Karpas-422 (cell line): Measurements from ENCODE around the gene CNPPD1. TPM values are rescaled to one million over a fixed set of nuclear protein-coding genes. Genes with fewer than 3 reads are reported as not detected.
A peak's percentile ranks its signal among the peaks of the same experiment; 100 is the strongest.

Source experiments
- DNase-seq: peaks from one replicate; pipeline ENCODE4 v3.0.0-alpha.2; 2015
- H2AFZ ChIP-seq: fragments of 200-600 bp; sonication (generic); 2 replicates; pipeline ENCODE4 v1.6.1; 2014; ENCODE audit warnings: antibody characterized with exemption, low read length, mixed read lengths
- H3K27ac ChIP-seq: fragments of 200-600 bp; sonication (generic); 2 replicates; pipeline ENCODE4 v1.5.1; 2014; ENCODE audit warnings: mild to moderate bottlenecking, low read length, moderate library complexity
- H3K27me3 ChIP-seq: fragments of 200-600 bp; sonication (generic); 2 replicates; pipeline ENCODE4 v1.6.1; 2014; ENCODE audit warnings: low read length, mixed read lengths
- H3K36me3 ChIP-seq: fragments of 200-600 bp; sonication (generic); 2 replicates; pipeline ENCODE4 v1.6.1; 2014; ENCODE audit warnings: low read length, mixed read lengths; ENCODE audit not compliant: insufficient read depth
- H3K4me1 ChIP-seq: fragments of 200-600 bp; sonication (generic); 2 replicates; pipeline ENCODE4 v1.6.1; 2014; ENCODE audit warnings: mild to moderate bottlenecking, low read length, mixed read lengths
- H3K4me2 ChIP-seq: fragments of 200-600 bp; sonication (generic); 2 replicates; pipeline ENCODE4 v1.6.1; 2014; ENCODE audit warnings: low read length, low read depth, mild to moderate bottlenecking; ENCODE audit not compliant: poor library complexity, severe bottlenecking
- H3K4me3 ChIP-seq: fragments of 200-600 bp; sonication (generic); 2 replicates; pipeline ENCODE4 v1.5.1; 2014; ENCODE audit warnings: mild to moderate bottlenecking, antibody characterized with exemption, low read length, mixed read lengths
- H3K79me2 ChIP-seq: fragments of 200-600 bp; sonication (generic); 2 replicates; pipeline ENCODE4 v1.6.1; 2014; ENCODE audit warnings: mild to moderate bottlenecking, low read length, mixed read lengths
- H3K9ac ChIP-seq: fragments of 200-600 bp; sonication (generic); 2 replicates; pipeline ENCODE4 v1.6.0; 2014; ENCODE audit warnings: low read length
- H3K9me2 ChIP-seq: fragments of 200-600 bp; sonication (generic), shearing (Covaris generic); replicated peaks from 2 replicates; pipeline ENCODE4 v1.6.0; 2014; ENCODE audit warnings: mild to moderate bottlenecking, low read length, moderate library complexity; ENCODE audit not compliant: insufficient read depth
- H3K9me3 ChIP-seq: fragments of 300-700, 200-600 bp; sonication (generic); 2 replicates; pipeline ENCODE4 v1.6.1; 2014; ENCODE audit warnings: low read length, mixed read lengths
- H4K20me1 ChIP-seq: fragments of 200-600 bp; sonication (generic); 2 replicates; pipeline ENCODE4 v1.6.1; 2014; ENCODE audit warnings: mild to moderate bottlenecking, antibody characterized with exemption, low read length, low read depth; ENCODE audit not compliant: insufficient read depth
- total RNA-seq: library from RNA; depleted of rRNA; stranded (reverse); fragments of >200 nt; shearing (Covaris generic); gene quantifications from 2 replicates; pipeline ENCODE4 v1.2.3, GENCODE V29; 2014; ENCODE audit warnings: low replicate concordance; rRNA removed

Gene CNPPD1
- 38.7 and 64.8 TPM in 2 replicates for total RNA-seq

- Histone ChIP-seq H3K4me3 (peak within 1 kb of the TSS; percentile 81), H3K4me2 (peak within 1 kb of the TSS; percentile 92)
- DNase-seq: peak; percentile 94
These were observed at the start of gene CNPPD1 for GRCh38 chr2:219176818-219177551. Gene CNPPD1 (minus strand): TSS chr2:219176925. CDS start chr2:219176828, 97 bp downstream.

GRCh38 chr2:219225350-219225749 lies 48.6 kb upstream of the CNPPD1 start:
- H3K27ac ChIP-seq: no peak overlapping the region
- peaks cover 12% of the 10 kb centered on the region for H3K4me1 ChIP-seq
- H3K9me2 ChIP-seq: no peaks in the 10 kb centered on the region
- H4K20me1 ChIP-seq: no peaks in the 10 kb centered on the region
- no peak overlapping the region for H3K4me2 ChIP-seq
- no peak overlapping the region for H2AFZ ChIP-seq
- H3K9me3 ChIP-seq: no peaks in the 10 kb centered on the region
- peaks cover 34% of the 10 kb centered on the region for H3K79me2 ChIP-seq
- H3K4me3 ChIP-seq: no peak overlapping the region
- no peaks in the 10 kb centered on the region for H3K27me3 ChIP-seq
- no peak overlapping the region for H3K9ac ChIP-seq
- DNase-seq: no peak
- peaks cover 19% of the 10 kb centered on the region; the same call in 1 of the 2 replicates for H3K36me3 ChIP-seq

More at GRCh38 chr2:219176818-219177551, at the start of gene CNPPD1:
- no peaks in the 10 kb centered on the region for H3K9me3 ChIP-seq
- peaks cover 22% of the 10 kb centered on the region for H3K4me1 ChIP-seq
- no peaks in the 10 kb centered on the region for H4K20me1 ChIP-seq
- H3K36me3 ChIP-seq: peaks cover 25% of the 10 kb centered on the region; the same call in 1 of the 2 replicates
- H3K79me2 ChIP-seq: peaks cover 39% of the 10 kb centered on the region
- H2AFZ ChIP-seq: peak within 1 kb of the TSS; percentile 54; the same call in 1 of the 2 replicates
- peak within 1 kb of the TSS; percentile 98 for H3K9ac ChIP-seq
- H3K27me3 ChIP-seq: no peaks in the 10 kb centered on the region
- no peaks in the 10 kb centered on the region for H3K9me2 ChIP-seq
- peak within 1 kb of the TSS; percentile 88 for H3K27ac ChIP-seq

GRCh38 chr2:219223831-219224610 lies 47.3 kb upstream of the CNPPD1 start:
- no peak overlapping the region for H3K4me2 ChIP-seq
- no peak overlapping the region for H3K9ac ChIP-seq
- no peaks in the 10 kb centered on the region for H3K27me3 ChIP-seq
- H3K27ac ChIP-seq: no peak overlapping the region
- DNase-seq: no peak
- no peaks in the 10 kb centered on the region for H3K9me2 ChIP-seq
- peaks cover 26% of the 10 kb centered on the region for H3K79me2 ChIP-seq
- no peaks in the 10 kb centered on the region for H3K9me3 ChIP-seq
- no peak overlapping the region for H3K4me3 ChIP-seq
- peaks cover 14% of the 10 kb centered on the region for H3K4me1 ChIP-seq
- peaks cover 24% of the 10 kb centered on the region; the same call in 1 of the 2 replicates for H3K36me3 ChIP-seq
- H2AFZ ChIP-seq: no peak overlapping the region
- no peaks in the 10 kb centered on the region for H4K20me1 ChIP-seq

- no peak for DNase-seq
- peaks cover 19% of the 10 kb centered on the region for H3K79me2 ChIP-seq
- peaks cover 19% of the 10 kb centered on the region for H3K4me1 ChIP-seq
- no peak overlapping the region for H2AFZ ChIP-seq
- H3K4me3 ChIP-seq: no peak overlapping the region
- H3K9ac ChIP-seq: no peak overlapping the region
- no peaks in the 10 kb centered on the region for H4K20me1 ChIP-seq
- H3K9me2 ChIP-seq: no peaks in the 10 kb centered on the region
- no peak overlapping the region for H3K27ac ChIP-seq
- no peaks in the 10 kb centered on the region for H3K27me3 ChIP-seq
- H3K4me2 ChIP-seq: no peak overlapping the region
- no peaks in the 10 kb centered on the region for H3K9me3 ChIP-seq
- peaks cover 23% of the 10 kb centered on the region; the same call in 1 of the 2 replicates for H3K36me3 ChIP-seq
These were observed 45.3 kb upstream of the CNPPD1 start for GRCh38 chr2:219221957-219222518.

GRCh38 chr2:219220652-219221402 lies 44.1 kb upstream of the CNPPD1 start:
- H3K4me3 ChIP-seq: no peak overlapping the region
- no peak overlapping the region for H3K9ac ChIP-seq
- H3K4me2 ChIP-seq: no peak overlapping the region
- DNase-seq: no peak
- H3K4me1 ChIP-seq: peaks cover 26% of the 10 kb centered on the region
- H4K20me1 ChIP-seq: no peaks in the 10 kb centered on the region
- H3K27ac ChIP-seq: no peak overlapping the region
- H2AFZ ChIP-seq: no peak overlapping the region
- H3K9me3 ChIP-seq: no peaks in the 10 kb centered on the region
- peaks cover 22% of the 10 kb centered on the region for H3K79me2 ChIP-seq
- H3K27me3 ChIP-seq: no peaks in the 10 kb centered on the region
- H3K36me3 ChIP-seq: 0 out of 2 replicates have a peak, but pooled peaks cover 18% of the 10 kb centered on the region
- H3K9me2 ChIP-seq: no peaks in the 10 kb centered on the region

- no peak overlapping the region for H3K4me2 ChIP-seq
- H3K9ac ChIP-seq: no peak overlapping the region
- H3K36me3 ChIP-seq: peaks cover 17% of the 10 kb centered on the region; the same call in 1 of the 2 replicates
- DNase-seq: no peak
- no peaks in the 10 kb centered on the region for H4K20me1 ChIP-seq
- peaks cover 26% of the 10 kb centered on the region for H3K4me1 ChIP-seq
- H3K79me2 ChIP-seq: peaks cover 27% of the 10 kb centered on the region
- H2AFZ ChIP-seq: no peak overlapping the region
- no peak overlapping the region for H3K4me3 ChIP-seq
- H3K27me3 ChIP-seq: no peaks in the 10 kb centered on the region
- H3K9me2 ChIP-seq: no peaks in the 10 kb centered on the region
- no peaks in the 10 kb centered on the region for H3K9me3 ChIP-seq
- H3K27ac ChIP-seq: no peak overlapping the region
These were observed 43.2 kb upstream of the CNPPD1 start for GRCh38 chr2:219219784-219220532.
